ENCODE measurements around the gene SPATA9.

SPATA9 gene

GRCh38 chr5:95621839-95622629, 60.8 kb downstream of the SPATA9 start:
- H3K4me1 ChIP-seq (ENCODE audit: insufficient read depth, low read length) = peaks cover 18% of the 10 kb centered on the region
- no peaks in the 10 kb centered on the region for H3K36me3 ChIP-seq (ENCODE audit: insufficient read depth, low read length)
- no peak overlapping the region for H3K9ac ChIP-seq (ENCODE audit: low read length)
- no peaks in the 10 kb centered on the region for H3K9me3 ChIP-seq (ENCODE audit: low read length)
- peaks cover 4 to 5% of the 10 kb centered on the region in 2 donors for H3K27me3 ChIP-seq (ENCODE audit: control insufficient read depth in 1 of 2, insufficient read depth in 2 of 2, low read length in 2 of 2)
- H3K27ac ChIP-seq (ENCODE audit: low read depth, low read length) = no peak overlapping the region
- peak overlapping the region in 1 of 2 donors; percentile 49 for H3K4me3 ChIP-seq (ENCODE audit: low read depth in 1 of 2, low read length in 2 of 2)

DNA sequence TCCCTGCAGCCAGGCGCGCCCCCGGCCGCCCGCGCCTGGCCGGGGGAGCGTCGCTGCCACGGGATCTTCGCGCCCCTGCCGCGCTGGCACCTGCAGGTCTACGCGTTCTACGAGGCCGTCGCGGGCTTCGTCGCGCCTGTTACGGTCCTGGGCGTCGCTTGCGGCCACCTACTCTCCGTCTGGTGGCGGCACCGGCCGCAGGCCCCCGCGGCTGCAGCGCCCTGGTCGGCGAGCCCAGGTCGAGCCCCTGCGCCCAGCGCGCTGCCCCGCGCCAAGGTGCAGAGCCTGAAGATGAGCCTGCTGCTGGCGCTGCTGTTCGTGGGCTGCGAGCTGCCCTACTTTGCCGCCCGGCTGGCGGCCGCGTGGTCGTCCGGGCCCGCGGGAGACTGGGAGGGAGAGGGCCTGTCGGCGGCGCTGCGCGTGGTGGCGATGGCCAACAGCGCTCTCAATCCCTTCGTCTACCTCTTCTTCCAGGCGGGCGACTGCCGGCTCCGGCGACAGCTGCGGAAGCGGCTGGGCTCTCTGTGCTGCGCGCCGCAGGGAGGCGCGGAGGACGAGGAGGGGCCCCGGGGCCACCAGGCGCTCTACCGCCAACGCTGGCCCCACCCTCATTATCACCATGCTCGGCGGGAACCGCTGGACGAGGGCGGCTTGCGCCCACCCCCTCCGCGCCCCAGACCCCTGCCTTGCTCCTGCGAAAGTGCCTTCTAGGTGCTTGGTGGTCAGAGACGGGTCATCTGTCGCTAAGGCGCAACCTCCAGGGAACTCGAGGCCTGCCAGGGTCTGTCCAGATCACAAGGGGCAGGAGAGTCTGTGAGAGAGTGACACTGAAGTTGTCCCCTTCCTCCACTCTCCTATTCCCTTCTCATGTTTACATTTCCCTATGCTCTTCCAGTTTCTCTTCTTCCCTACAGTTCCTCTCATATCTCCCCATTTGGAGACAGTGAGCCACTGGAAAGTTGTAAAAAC, 61.6 kb downstream of the SPATA9 start:
- Histone ChIP-seq H3K36me3 (ENCODE audit: insufficient read depth, low read length) (no peaks in the 10 kb centered on the region), H3K27me3 (ENCODE audit: control insufficient read depth in 1 of 2, insufficient read depth in 2 of 2, low read length in 2 of 2) (peaks cover 4 to 5% of the 10 kb centered on the region in 2 donors), H3K9me3 (ENCODE audit: low read length) (no peaks in the 10 kb centered on the region), H3K4me1 (ENCODE audit: insufficient read depth, low read length) (peaks cover 18% of the 10 kb centered on the region), H3K4me3 (ENCODE audit: low read depth in 1 of 2, low read length in 2 of 2) (peak overlapping the region; percentile 49 to 54), H3K27ac (ENCODE audit: low read depth, low read length) (no peak overlapping the region), H3K9ac (ENCODE audit: low read length) (no peak overlapping the region)

DNA sequence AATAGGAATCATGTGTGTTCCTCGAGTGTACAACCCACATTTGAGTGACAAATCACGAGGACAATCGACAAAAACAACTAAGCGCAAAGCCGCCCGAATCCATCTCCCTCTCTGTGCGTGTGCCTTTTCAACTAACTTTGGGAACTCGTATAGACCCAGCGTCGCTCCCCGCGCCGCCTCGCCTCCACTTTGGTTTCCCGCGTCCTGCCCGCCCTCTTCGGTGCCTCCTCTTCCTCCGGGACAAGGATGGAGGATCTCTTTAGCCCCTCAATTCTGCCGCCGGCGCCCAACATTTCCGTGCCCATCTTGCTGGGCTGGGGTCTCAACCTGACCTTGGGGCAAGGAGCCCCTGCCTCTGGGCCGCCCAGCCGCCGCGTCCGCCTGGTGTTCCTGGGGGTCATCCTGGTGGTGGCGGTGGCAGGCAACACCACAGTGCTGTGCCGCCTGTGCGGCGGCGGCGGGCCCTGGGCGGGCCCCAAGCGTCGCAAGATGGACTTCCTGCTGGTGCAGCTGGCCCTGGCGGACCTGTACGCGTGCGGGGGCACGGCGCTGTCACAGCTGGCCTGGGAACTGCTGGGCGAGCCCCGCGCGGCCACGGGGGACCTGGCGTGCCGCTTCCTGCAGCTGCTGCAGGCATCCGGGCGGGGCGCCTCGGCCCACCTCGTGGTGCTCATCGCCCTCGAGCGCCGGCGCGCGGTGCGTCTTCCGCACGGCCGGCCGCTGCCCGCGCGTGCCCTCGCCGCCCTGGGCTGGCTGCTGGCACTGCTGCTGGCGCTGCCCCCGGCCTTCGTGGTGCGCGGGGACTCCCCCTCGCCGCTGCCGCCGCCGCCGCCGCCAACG, 62.5 kb downstream of the SPATA9 start, which contains the start of gene GPR150:
Gene GPR150, plus strand, starts transcription at position 58 of the 840 bp plus-strand sequence. Its CDS starts 189 bp downstream, at position 247.
- Histone ChIP-seq H3K9ac (ENCODE audit: low read length) (no peak within 1 kb of the TSS), H3K4me3 (ENCODE audit: low read depth in 1 of 2, low read length in 2 of 2) (peak within 1 kb of the TSS; percentile 54 to 58), H3K4me1 (ENCODE audit: insufficient read depth, low read length) (peaks cover 18% of the 10 kb centered on the region), H3K27me3 (ENCODE audit: control insufficient read depth in 1 of 2, insufficient read depth in 2 of 2, low read length in 2 of 2) (peaks cover 4 to 5% of the 10 kb centered on the region in 2 donors), H3K9me3 (ENCODE audit: low read length) (no peaks in the 10 kb centered on the region), H3K36me3 (ENCODE audit: insufficient read depth, low read length) (no peaks in the 10 kb centered on the region), H3K27ac (ENCODE audit: low read depth, low read length) (no peak within 1 kb of the TSS)

DNA sequence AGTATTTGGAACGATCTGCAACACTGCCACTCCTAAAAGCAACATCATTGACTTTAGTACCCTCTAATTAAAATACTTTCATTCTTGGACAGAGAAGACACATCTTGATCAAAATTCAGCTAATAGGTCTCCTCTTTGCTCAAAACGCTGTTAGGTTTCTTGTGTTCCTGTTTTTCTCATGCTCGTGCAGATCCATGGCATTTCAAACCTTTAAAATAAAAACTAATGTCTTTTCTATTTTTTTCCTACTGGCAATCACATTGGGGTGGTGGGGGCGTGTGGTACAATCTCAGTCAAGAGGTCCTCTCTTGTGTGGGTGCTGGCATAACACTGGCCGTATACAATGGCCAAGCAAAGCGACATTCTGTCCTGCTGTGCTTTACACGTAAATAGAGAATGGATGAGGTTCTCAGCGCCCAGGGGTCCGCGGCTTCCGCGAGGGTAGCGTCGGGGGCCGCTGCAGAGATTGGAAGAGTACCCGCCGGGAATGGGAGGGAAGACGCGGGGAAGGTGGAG, 63.2 kb downstream of the SPATA9 start:
- no peak overlapping the region for H3K27ac ChIP-seq (ENCODE audit: low read depth, low read length)
- H3K9me3 ChIP-seq (ENCODE audit: low read length) = no peaks in the 10 kb centered on the region
- H3K4me3 ChIP-seq (ENCODE audit: low read depth in 1 of 2, low read length in 2 of 2) = peak overlapping the region in 1 of 2 donors; percentile 58
- peaks cover 4 to 5% of the 10 kb centered on the region in 2 donors for H3K27me3 ChIP-seq (ENCODE audit: control insufficient read depth in 1 of 2, insufficient read depth in 2 of 2, low read length in 2 of 2)
- H3K9ac ChIP-seq (ENCODE audit: low read length) = no peak overlapping the region
- H3K4me1 ChIP-seq (ENCODE audit: insufficient read depth, low read length) = peaks cover 18% of the 10 kb centered on the region
- no peaks in the 10 kb centered on the region for H3K36me3 ChIP-seq (ENCODE audit: insufficient read depth, low read length)

GRCh38 chr5:95619096-95619495, 63.7 kb downstream of the SPATA9 start:
- Histone ChIP-seq H3K4me1 (ENCODE audit: insufficient read depth, low read length) (peaks cover 18% of the 10 kb centered on the region), H3K27me3 (ENCODE audit: control insufficient read depth in 1 of 2, insufficient read depth in 2 of 2, low read length in 2 of 2) (peaks cover 4 to 5% of the 10 kb centered on the region in 2 donors), H3K9ac (ENCODE audit: low read length) (no peak overlapping the region), H3K36me3 (ENCODE audit: insufficient read depth, low read length) (no peaks in the 10 kb centered on the region), H3K9me3 (ENCODE audit: low read length) (no peaks in the 10 kb centered on the region), H3K4me3 (ENCODE audit: low read depth in 1 of 2, low read length in 2 of 2) (peak overlapping the region in 1 of 2 donors; percentile 58), H3K27ac (ENCODE audit: low read depth, low read length) (no peak overlapping the region)

GRCh38 chr5:95617057-95617456, 65.7 kb downstream of the SPATA9 start:
- H3K9me3 ChIP-seq (ENCODE audit: low read length) = peaks cover 4% of the 10 kb centered on the region
- no peak overlapping the region for H3K9ac ChIP-seq (ENCODE audit: low read length)
- H3K27ac ChIP-seq (ENCODE audit: low read depth, low read length) = no peak overlapping the region
- peaks cover 18% of the 10 kb centered on the region for H3K4me1 ChIP-seq (ENCODE audit: insufficient read depth, low read length)
- H3K27me3 ChIP-seq (ENCODE audit: control insufficient read depth in 1 of 2, insufficient read depth in 2 of 2, low read length in 2 of 2) = peaks cover 4 to 5% of the 10 kb centered on the region in 2 donors
- H3K4me3 ChIP-seq (ENCODE audit: low read depth in 1 of 2, low read length in 2 of 2) = no peak overlapping the region
- no peaks in the 10 kb centered on the region for H3K36me3 ChIP-seq (ENCODE audit: insufficient read depth, low read length)

DNA sequence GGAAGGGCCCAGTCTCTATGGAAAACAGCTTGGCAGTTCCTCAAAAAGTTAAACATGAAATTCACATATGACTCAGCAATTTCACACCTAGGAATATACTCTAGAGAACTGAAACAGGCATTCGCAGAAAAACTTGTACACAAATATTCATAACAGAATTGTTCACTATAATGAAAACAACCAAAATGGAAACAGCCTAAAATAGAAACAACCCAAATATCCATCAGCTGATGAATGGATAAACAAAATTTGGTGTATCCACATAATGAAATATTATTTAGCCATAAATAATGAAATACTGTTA, 67.7 kb downstream of the SPATA9 start:
- Histone ChIP-seq H3K27ac (ENCODE audit: low read depth, low read length) (no peak overlapping the region), H3K36me3 (ENCODE audit: insufficient read depth, low read length) (no peaks in the 10 kb centered on the region), H3K9ac (ENCODE audit: low read length) (no peak overlapping the region), H3K4me3 (ENCODE audit: low read depth in 1 of 2, low read length in 2 of 2) (no peak overlapping the region), H3K9me3 (ENCODE audit: low read length) (peaks cover 4% of the 10 kb centered on the region), H3K27me3 (ENCODE audit: control insufficient read depth in 1 of 2, insufficient read depth in 2 of 2, low read length in 2 of 2) (peaks cover 2 to 4% of the 10 kb centered on the region in 2 donors), H3K4me1 (ENCODE audit: insufficient read depth, low read length) (peaks cover 13% of the 10 kb centered on the region)

DNA sequence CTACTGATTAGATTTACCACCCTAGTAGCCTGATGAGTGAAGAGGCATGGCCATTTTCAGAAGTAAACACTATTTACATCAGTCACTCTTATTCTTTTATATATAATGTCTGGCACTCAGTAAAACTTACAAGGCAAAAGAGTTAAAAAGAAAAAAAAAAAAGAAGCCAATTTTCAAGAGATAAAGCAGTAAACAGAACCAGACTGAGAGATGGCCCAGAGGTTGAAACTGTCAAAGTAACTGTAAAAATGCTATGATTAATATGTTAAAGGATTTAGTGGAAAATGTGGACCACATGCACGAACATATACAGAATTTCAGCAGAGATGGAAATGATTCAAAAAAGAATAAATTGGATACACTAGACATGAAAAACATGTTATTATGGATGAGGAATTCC, 69.3 kb downstream of the SPATA9 start:
- Histone ChIP-seq H3K4me1 (ENCODE audit: insufficient read depth, low read length) (no peaks in the 10 kb centered on the region), H3K4me3 (ENCODE audit: low read depth in 1 of 2, low read length in 2 of 2) (no peak overlapping the region), H3K9me3 (ENCODE audit: low read length) (peaks cover 4% of the 10 kb centered on the region), H3K36me3 (ENCODE audit: insufficient read depth, low read length) (no peaks in the 10 kb centered on the region), H3K27ac (ENCODE audit: low read depth, low read length) (no peak overlapping the region), H3K27me3 (ENCODE audit: control insufficient read depth in 1 of 2, insufficient read depth in 2 of 2, low read length in 2 of 2) (no peaks in the 10 kb centered on the region), H3K9ac (ENCODE audit: low read length) (no peak overlapping the region)

DNA sequence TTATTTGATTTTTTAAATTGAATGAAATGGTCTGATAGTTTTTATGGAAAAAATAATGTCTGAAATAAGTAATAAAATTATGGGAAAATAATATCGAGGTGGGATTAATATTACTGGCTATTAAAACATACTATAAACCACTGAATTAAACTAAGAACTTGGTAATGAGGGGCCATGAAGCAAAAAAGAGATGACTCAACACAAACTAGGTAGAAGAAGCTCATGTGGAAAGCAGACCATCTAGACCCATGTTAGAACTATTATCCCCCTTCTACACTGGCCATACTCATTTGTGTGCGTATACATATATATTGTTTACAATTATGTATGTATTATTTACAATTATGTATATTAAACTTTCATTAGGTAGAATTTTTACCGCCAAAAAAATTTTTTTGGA, 71.4 kb downstream of the SPATA9 start:
- peaks cover 4% of the 10 kb centered on the region for H3K9me3 ChIP-seq (ENCODE audit: low read length)
- no peaks in the 10 kb centered on the region for H3K27me3 ChIP-seq (ENCODE audit: control insufficient read depth in 1 of 2, insufficient read depth in 2 of 2, low read length in 2 of 2)
- no peaks in the 10 kb centered on the region for H3K4me1 ChIP-seq (ENCODE audit: insufficient read depth, low read length)
- no peak overlapping the region for H3K27ac ChIP-seq (ENCODE audit: low read depth, low read length)
- no peaks in the 10 kb centered on the region for H3K36me3 ChIP-seq (ENCODE audit: insufficient read depth, low read length)
- no peak overlapping the region for H3K9ac ChIP-seq (ENCODE audit: low read length)
- no peak overlapping the region for H3K4me3 ChIP-seq (ENCODE audit: low read depth in 1 of 2, low read length in 2 of 2)

DNA sequence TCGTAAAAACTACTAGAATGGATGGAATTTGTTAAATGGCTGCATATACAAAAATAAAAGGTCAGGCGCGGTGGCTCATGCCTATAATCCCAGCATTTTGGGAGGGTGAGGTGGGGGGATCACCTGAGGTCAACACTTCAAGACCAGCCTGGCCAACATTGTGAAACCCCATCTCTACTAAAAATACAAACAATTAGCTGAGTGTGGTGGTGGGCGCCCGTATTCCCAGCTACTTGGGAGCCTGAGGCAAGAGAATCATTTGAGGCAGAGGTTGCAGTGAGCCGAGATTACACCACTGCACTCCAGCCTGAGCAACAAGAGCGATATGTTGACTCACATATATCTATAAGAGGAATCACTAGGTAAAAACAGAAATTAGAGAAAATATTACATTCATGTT, 72.2 kb downstream of the SPATA9 start:
- Histone ChIP-seq H3K4me1 (ENCODE audit: insufficient read depth, low read length) (no peaks in the 10 kb centered on the region), H3K27me3 (ENCODE audit: control insufficient read depth in 1 of 2, insufficient read depth in 2 of 2, low read length in 2 of 2) (no peaks in the 10 kb centered on the region), H3K9me3 (ENCODE audit: low read length) (peaks cover 4% of the 10 kb centered on the region), H3K27ac (ENCODE audit: low read depth, low read length) (no peak overlapping the region), H3K36me3 (ENCODE audit: insufficient read depth, low read length) (no peaks in the 10 kb centered on the region), H3K9ac (ENCODE audit: low read length) (no peak overlapping the region), H3K4me3 (ENCODE audit: low read depth in 1 of 2, low read length in 2 of 2) (no peak overlapping the region)
